Osteocyte (in vitro differentiated cells): ENCODE measurements around the gene HEG1. TPM values are rescaled to one million over a fixed set of nuclear protein-coding genes. Genes with fewer than 3 reads are reported as not detected.

Experiments used
- DNase-seq: peaks from one replicate; pipeline ENCODE4 v3.0.0; 2021; ENCODE audit warnings: mixed read lengths; ENCODE audit not compliant: unreplicated experiment; ENCODE audit errors: extremely low spot score
- H3K27ac Mint-ChIP-seq: one replicate; pipeline ENCODE4 v1.8.0; 2021; ENCODE audit warnings: mild to moderate bottlenecking, mixed read lengths; ENCODE audit not compliant: unreplicated experiment
- H3K27me3 Mint-ChIP-seq: one replicate; pipeline ENCODE4 v1.8.0; 2021; ENCODE audit warnings: mixed read lengths; ENCODE audit not compliant: unreplicated experiment
- H3K36me3 Mint-ChIP-seq: one replicate; pipeline ENCODE4 v1.8.0; 2021; ENCODE audit warnings: mixed read lengths; ENCODE audit not compliant: unreplicated experiment
- H3K4me1 Mint-ChIP-seq: one replicate; pipeline ENCODE4 v1.8.0; 2021; ENCODE audit warnings: mixed read lengths; ENCODE audit not compliant: unreplicated experiment
- H3K4me3 Mint-ChIP-seq: one replicate; pipeline ENCODE4 v1.8.0; 2021; ENCODE audit warnings: mild to moderate bottlenecking, moderate library complexity, mixed read lengths; ENCODE audit not compliant: unreplicated experiment
- H3K9me3 Mint-ChIP-seq: one replicate; pipeline ENCODE4 v1.8.0; 2021; ENCODE audit warnings: mixed read lengths; ENCODE audit not compliant: unreplicated experiment
- total RNA-seq: library from RNA; stranded (reverse); gene quantifications from 2 replicates; pipeline ENCODE4 v1.2.1, GENCODE V29; 2021
- TF ChIP-seq, protein P1 (sequence below): fragments of 200-600 bp; sonication (generic); IDR thresholded peaks from 2 replicates; pipeline ENCODE4 v1.5.0; 2021; ENCODE audit warnings: antibody characterized with exemption, mild to moderate bottlenecking, moderate library complexity

Gene HEG1
- total RNA-seq, 1 donor from 2014 or later: 123 TPM

DNA sequence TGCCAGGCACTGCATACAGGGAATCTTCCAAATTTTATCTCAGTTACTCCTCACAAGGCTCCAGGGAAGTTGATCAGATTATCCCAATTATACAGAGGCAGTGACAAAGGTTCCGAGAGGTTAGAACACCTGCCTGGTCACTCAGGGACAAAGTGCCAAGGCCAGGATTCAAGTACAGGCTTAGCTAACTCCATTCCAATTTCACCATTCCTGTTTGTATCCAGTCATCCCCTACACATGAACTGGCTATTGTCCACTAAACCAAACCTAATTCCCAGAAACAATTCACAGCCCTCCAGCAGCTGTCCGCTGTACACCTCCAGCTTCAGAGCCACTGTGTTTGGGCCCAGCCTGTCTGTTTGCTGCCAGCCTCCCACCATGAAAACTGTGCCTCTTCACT is 137.3 kb downstream of the HEG1 start:
- Mint-ChIP-seq H3K27ac (no peak overlapping the region), H3K4me3 (no peak overlapping the region), H3K9me3 (no peaks in the 10 kb centered on the region), H3K36me3 (no peaks in the 10 kb centered on the region), H3K4me1 (no peaks in the 10 kb centered on the region), H3K27me3 (peaks cover 3% of the 10 kb centered on the region)
- no peak for DNase-seq
- TF ChIP-seq, protein P1, sequence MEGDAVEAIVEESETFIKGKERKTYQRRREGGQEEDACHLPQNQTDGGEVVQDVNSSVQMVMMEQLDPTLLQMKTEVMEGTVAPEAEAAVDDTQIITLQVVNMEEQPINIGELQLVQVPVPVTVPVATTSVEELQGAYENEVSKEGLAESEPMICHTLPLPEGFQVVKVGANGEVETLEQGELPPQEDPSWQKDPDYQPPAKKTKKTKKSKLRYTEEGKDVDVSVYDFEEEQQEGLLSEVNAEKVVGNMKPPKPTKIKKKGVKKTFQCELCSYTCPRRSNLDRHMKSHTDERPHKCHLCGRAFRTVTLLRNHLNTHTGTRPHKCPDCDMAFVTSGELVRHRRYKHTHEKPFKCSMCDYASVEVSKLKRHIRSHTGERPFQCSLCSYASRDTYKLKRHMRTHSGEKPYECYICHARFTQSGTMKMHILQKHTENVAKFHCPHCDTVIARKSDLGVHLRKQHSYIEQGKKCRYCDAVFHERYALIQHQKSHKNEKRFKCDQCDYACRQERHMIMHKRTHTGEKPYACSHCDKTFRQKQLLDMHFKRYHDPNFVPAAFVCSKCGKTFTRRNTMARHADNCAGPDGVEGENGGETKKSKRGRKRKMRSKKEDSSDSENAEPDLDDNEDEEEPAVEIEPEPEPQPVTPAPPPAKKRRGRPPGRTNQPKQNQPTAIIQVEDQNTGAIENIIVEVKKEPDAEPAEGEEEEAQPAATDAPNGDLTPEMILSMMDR: no peak

DNA sequence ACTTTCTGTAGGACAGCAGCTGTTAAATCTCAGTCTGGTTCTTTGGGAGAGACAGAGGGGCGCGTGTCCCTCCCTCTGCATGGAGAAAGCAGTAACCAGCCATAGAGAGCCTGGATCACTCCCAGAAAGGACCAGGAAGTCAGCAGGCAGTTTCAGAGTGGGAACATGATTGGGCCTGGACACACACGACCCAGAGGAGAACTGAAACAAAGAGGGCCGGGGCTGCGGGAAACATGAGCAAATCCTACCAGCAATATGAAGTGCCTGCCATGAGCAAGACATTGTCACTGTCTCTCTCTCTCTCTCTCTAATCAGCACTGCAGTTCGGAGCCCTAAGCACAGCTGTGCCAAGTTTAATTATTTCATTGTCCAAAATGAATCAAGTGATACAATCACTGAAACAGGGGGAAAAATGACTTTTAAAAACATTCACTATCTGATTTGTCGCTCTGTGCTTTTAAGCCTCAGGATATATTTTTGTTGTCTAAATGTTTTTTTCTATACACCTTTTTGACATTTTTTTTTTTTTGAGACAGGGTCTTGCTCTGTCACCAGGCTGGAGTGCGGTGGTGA is 138.9 kb downstream of the HEG1 start:
- H3K4me3 Mint-ChIP-seq: no peak overlapping the region
- DNase-seq: no peak
- H3K4me1 Mint-ChIP-seq: no peaks in the 10 kb centered on the region
- no peaks in the 10 kb centered on the region for H3K36me3 Mint-ChIP-seq
- peaks cover 6% of the 10 kb centered on the region for H3K27me3 Mint-ChIP-seq
- H3K9me3 Mint-ChIP-seq: no peaks in the 10 kb centered on the region
- no peak overlapping the region for H3K27ac Mint-ChIP-seq
- TF ChIP-seq, protein P1: no peak

Other genes starting within 250 kb of the HEG1 start
- gene ITGB5, start 168.6 kb downstream of the HEG1 start, total RNA-seq: 419 and 441 TPM in 2 replicates
- gene MUC13, start 121.2 kb downstream of the HEG1 start, total RNA-seq: not detected in 2 replicates
- gene SLC12A8, start 156.8 kb upstream of the HEG1 start, total RNA-seq: 2.0 and 3.0 TPM in 2 replicates